ENCODE data around the gene E2F4. TPM values are rescaled to one million over a fixed set of nuclear protein-coding genes. Genes with fewer than 3 reads are reported as not detected.

The E2F4 gene
- total and polyA plus RNA-seq, 2 of the 13 experiments (the other 11 are each of a cell fraction or from before 2014, with no cell fraction given) = 84.8 to 91.2 TPM

DNA sequence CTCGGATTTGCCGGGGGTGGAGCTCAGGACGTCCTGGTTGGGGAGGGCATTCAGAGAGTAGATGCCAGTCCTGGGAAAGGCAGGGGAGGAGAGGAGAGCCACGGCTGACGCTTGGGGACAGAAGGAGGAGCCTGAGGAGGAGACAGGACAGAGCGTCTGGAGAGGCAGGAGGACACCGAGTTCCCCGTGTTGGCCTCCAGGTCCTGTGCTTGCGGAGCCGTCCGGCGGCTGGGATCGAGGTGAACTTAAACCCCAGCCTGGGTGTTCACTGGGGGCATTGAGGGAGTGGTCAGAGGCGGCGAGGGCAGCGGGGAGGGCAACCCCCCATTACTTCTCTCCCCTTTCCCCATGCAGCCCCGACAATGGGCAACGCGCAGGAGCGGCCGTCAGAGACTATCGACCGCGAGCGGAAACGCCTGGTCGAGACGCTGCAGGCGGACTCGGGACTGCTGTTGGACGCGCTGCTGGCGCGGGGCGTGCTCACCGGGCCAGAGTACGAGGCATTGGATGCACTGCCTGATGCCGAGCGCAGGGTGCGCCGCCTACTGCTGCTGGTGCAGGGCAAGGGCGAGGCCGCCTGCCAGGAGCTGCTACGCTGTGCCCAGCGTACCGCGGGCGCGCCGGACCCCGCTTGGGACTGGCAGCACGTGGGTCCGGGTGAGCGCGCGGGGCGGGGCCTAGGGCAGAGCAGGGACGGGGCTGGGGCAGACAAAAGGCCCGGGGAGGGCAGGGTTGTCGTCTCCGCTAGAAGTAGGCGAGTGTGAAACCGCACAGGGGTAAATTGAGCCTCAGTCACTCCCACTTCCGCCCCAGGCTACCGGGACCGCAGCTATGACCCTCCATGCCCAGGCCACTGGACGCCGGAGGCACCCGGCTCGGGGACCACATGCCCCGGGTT, 17.9 kb upstream of the E2F4 start (continued):
- TF ChIP-seq SIX4 (CRISPR knock-in tag; IDR thresholded peaks at IDR 0.05) = no peak; the same call in 1 of the 2 replicates
- TF ChIP-seq KLF15 (CRISPR knock-in tag; IDR thresholded peaks at IDR 0.05; ENCODE audit: borderline replicate concordance) = no peak
- peak; percentile 95; the same call in 1 of the 2 replicates for TF ChIP-seq ZNF33B (CRISPR knock-in tag; IDR thresholded peaks at IDR 0.05)
- peak; percentile 42; the same call in 1 of the 2 replicates for TF ChIP-seq ZNF558 (CRISPR knock-in tag; IDR thresholded peaks at IDR 0.05; ENCODE audit: borderline replicate concordance)
- peak; percentile 86; the same call in 1 of the 2 replicates for TF ChIP-seq ZNF556 (CRISPR knock-in tag; IDR thresholded peaks at IDR 0.05; ENCODE audit: borderline replicate concordance)
- TF ChIP-seq, protein P1, sequence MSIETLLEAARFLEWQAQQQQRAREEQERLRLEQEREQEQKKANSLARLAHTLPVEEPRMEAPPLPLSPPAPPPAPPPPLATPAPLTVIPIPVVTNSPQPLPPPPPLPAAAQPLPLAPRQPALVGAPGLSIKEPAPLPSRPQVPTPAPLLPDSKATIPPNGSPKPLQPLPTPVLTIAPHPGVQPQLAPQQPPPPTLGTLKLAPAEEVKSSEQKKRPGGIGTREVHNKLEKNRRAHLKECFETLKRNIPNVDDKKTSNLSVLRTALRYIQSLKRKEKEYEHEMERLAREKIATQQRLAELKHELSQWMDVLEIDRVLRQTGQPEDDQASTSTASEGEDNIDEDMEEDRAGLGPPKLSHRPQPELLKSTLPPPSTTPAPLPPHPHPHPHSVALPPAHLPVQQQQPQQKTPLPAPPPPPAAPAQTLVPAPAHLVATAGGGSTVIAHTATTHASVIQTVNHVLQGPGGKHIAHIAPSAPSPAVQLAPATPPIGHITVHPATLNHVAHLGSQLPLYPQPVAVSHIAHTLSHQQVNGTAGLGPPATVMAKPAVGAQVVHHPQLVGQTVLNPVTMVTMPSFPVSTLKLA (IDR thresholded peaks at IDR 0.05) = no peak
- TF ChIP-seq, protein P2, sequence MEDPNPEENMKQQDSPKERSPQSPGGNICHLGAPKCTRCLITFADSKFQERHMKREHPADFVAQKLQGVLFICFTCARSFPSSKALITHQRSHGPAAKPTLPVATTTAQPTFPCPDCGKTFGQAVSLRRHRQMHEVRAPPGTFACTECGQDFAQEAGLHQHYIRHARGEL (CRISPR knock-in tag; IDR thresholded peaks at IDR 0.05) = 0 out of 2 replicates have a peak, but pooled peaks have one; percentile 8
- TF ChIP-seq STAG1 (CRISPR knock-in tag; IDR thresholded peaks at IDR 0.05) = peak; percentile 58
- peak; percentile 94 for TF ChIP-seq ZNF331 (CRISPR knock-in tag; IDR thresholded peaks at IDR 0.05)
- TF ChIP-seq, protein P3, sequence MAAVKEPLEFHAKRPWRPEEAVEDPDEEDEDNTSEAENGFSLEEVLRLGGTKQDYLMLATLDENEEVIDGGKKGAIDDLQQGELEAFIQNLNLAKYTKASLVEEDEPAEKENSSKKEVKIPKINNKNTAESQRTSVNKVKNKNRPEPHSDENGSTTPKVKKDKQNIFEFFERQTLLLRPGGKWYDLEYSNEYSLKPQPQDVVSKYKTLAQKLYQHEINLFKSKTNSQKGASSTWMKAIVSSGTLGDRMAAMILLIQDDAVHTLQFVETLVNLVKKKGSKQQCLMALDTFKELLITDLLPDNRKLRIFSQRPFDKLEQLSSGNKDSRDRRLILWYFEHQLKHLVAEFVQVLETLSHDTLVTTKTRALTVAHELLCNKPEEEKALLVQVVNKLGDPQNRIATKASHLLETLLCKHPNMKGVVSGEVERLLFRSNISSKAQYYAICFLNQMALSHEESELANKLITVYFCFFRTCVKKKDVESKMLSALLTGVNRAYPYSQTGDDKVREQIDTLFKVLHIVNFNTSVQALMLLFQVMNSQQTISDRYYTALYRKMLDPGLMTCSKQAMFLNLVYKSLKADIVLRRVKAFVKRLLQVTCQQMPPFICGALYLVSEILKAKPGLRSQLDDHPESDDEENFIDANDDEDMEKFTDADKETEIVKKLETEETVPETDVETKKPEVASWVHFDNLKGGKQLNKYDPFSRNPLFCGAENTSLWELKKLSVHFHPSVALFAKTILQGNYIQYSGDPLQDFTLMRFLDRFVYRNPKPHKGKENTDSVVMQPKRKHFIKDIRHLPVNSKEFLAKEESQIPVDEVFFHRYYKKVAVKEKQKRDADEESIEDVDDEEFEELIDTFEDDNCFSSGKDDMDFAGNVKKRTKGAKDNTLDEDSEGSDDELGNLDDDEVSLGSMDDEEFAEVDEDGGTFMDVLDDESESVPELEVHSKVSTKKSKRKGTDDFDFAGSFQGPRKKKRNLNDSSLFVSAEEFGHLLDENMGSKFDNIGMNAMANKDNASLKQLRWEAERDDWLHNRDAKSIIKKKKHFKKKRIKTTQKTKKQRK (IDR thresholded peaks at IDR 0.05; ENCODE audit: low read length) = no peak
- TF ChIP-seq, protein P4, sequence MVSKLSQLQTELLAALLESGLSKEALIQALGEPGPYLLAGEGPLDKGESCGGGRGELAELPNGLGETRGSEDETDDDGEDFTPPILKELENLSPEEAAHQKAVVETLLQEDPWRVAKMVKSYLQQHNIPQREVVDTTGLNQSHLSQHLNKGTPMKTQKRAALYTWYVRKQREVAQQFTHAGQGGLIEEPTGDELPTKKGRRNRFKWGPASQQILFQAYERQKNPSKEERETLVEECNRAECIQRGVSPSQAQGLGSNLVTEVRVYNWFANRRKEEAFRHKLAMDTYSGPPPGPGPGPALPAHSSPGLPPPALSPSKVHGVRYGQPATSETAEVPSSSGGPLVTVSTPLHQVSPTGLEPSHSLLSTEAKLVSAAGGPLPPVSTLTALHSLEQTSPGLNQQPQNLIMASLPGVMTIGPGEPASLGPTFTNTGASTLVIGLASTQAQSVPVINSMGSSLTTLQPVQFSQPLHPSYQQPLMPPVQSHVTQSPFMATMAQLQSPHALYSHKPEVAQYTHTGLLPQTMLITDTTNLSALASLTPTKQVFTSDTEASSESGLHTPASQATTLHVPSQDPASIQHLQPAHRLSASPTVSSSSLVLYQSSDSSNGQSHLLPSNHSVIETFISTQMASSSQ (IDR thresholded peaks at IDR 0.05; ENCODE audit: low read depth) = no peak; the same call in 1 of the 2 replicates
- TF ChIP-seq, protein P4 (CRISPR knock-in tag; IDR thresholded peaks at IDR 0.05; ENCODE audit: borderline replicate concordance) = peak; percentile 31; the same call in 1 of the 2 replicates
